HCT116 (cell line): ENCODE results near the gene LGMN. TPM values are rescaled to one million over a fixed set of nuclear protein-coding genes. Genes with fewer than 3 reads are reported as not detected.
A peak's percentile ranks its signal among the peaks of the same experiment; 100 is the strongest.

Experiments
- ATF3 ChIP-seq: IDR thresholded peaks from 2 replicates; pipeline ENCODE4 v1.6.1; 2012
- CTCF ChIP-seq, 3 experiments: fragments of 200-600 bp in 1 of 3; sonication (generic) in 1 of 3; IDR thresholded peaks in 2 of 3; conservative IDR thresholded peaks in 1 of 3; 2 replicates each; pipeline ENCODE4 v1.5.1; 2012 to 2017; ENCODE audit warnings: low read depth in 2 of 3, low read length in 2 of 3, antibody characterized with exemption in 1 of 3, borderline replicate concordance in 1 of 3, control low read depth in 1 of 3, mild to moderate bottlenecking in 1 of 3, mixed read lengths in 1 of 3, mixed run types in 1 of 3, moderate library complexity in 1 of 3; ENCODE audit not compliant: insufficient read depth in 1 of 3
- EGR1 ChIP-seq: IDR thresholded peaks from 2 replicates; pipeline ENCODE4 v1.6.1; 2012; ENCODE audit warnings: low read depth
- FOSL1 ChIP-seq: IDR thresholded peaks from 2 replicates; pipeline ENCODE4 v1.6.1; 2012; ENCODE audit warnings: low read depth
- POLR2AphosphoS5 ChIP-seq: IDR thresholded peaks from 2 replicates; pipeline ENCODE4 v1.6.1; 2011; ENCODE audit warnings: mild to moderate bottlenecking, low read depth, low read length, moderate library complexity
- REST ChIP-seq: IDR thresholded peaks from 2 replicates; pipeline ENCODE4 v1.6.1; 2012; ENCODE audit warnings: low read depth
- SP1 ChIP-seq: IDR thresholded peaks from 2 replicates; pipeline ENCODE4 v1.6.1; 2012; ENCODE audit warnings: low read depth
- total RNA-seq: library from RNA; stranded (reverse); gene quantifications from one replicate; pipeline ENCODE4 v1.2.1, GENCODE V29; 2021; ENCODE audit not compliant: unreplicated experiment

Gene LGMN
- total RNA-seq, 1 experiment from 2014 or later = 44.9 TPM

- no peak for TF ChIP-seq REST
- no peak for TF ChIP-seq ATF3
- TF ChIP-seq CTCF (IDR thresholded peaks at IDR 0.05 in 2 of 3, conservative IDR thresholded peaks at IDR 0.05 in 1 of 3; ENCODE audit: borderline replicate concordance in 1 of 3, insufficient read depth in 1 of 3, low read depth in 2 of 3, low read length in 2 of 3) = no peak
- TF ChIP-seq SP1 = peak; percentile 55; the same call in 1 of the 2 replicates
- peak; percentile 65 for TF ChIP-seq FOSL1
- TF ChIP-seq EGR1 = no peak
- peak; percentile 17; the same call in 1 of the 2 replicates for TF ChIP-seq POLR2AphosphoS5
These were observed 37.4 kb upstream of the LGMN start (continued) for GRCh38 chr14:92785667-92786426.
